NCI-H1092 (cell line): ENCODE results near the gene ZDHHC16.
A peak's percentile ranks its signal among the peaks of the same experiment; 100 is the strongest.
"Not testable (repeated sequence)": the region's sequence is repeated elsewhere in the genome, so short reads cannot be mapped to it uniquely, and the experiment has no call there.

Source experiments
- DNase-seq: peaks from one replicate; lab custom pipeline; 2025; lab: John Stamatoyannopoulos, UW

The ZDHHC16 gene

GRCh38 chr10:97445722-97446639, at the start of gene ZDHHC16, which contains the start of gene EXOSC1:
Gene ZDHHC16 (plus strand): TSS chr10:97446175. CDS start chr10:97451676, 5,501 bp downstream.
Gene EXOSC1 (minus strand): TSS chr10:97446006. CDS start chr10:97445985, 21 bp downstream.
- DNase-seq = peak; percentile 84

GRCh38 chr10:97399843-97400545, 46.0 kb upstream of the ZDHHC16 start:
- no peak for DNase-seq

GRCh38 chr10:97400665-97401454, 45.1 kb upstream of the ZDHHC16 start, which contains the start of gene RRP12:
Gene RRP12 (minus strand): TSS chr10:97401340. CDS start chr10:97401231, 109 bp downstream.
- peak; percentile 89 for DNase-seq

- no peak for DNase-seq
Measured at GRCh38 chr10:97401455-97401919, 44.5 kb upstream of the ZDHHC16 start.

GRCh38 chr10:97404044-97404443, 41.9 kb upstream of the ZDHHC16 start:
- no peak for DNase-seq

GRCh38 chr10:97406064-97406463, 39.9 kb upstream of the ZDHHC16 start:
- no peak for DNase-seq

- not testable (repeated sequence) for DNase-seq
Measured at GRCh38 chr10:97406483-97406882, 39.5 kb upstream of the ZDHHC16 start.

- DNase-seq = peak; percentile 37
Measured at GRCh38 chr10:97407211-97407951, 38.6 kb upstream of the ZDHHC16 start.

- DNase-seq = no peak
Measured at GRCh38 chr10:97407952-97408248, 38.1 kb upstream of the ZDHHC16 start.

- no peak for DNase-seq
Measured at GRCh38 chr10:97408496-97408992, 37.4 kb upstream of the ZDHHC16 start.

- DNase-seq = no peak
Measured at GRCh38 chr10:97411406-97411805, 34.6 kb upstream of the ZDHHC16 start.

- no peak for DNase-seq
Measured at GRCh38 chr10:97412891-97413304, 33.1 kb upstream of the ZDHHC16 start.

- no peak for DNase-seq
Measured at GRCh38 chr10:97416565-97416964, 29.4 kb upstream of the ZDHHC16 start.

GRCh38 chr10:97423757-97424098, 22.2 kb upstream of the ZDHHC16 start:
- DNase-seq = not testable (repeated sequence)

GRCh38 chr10:97425964-97426775, 19.8 kb upstream of the ZDHHC16 start, which contains the start of gene PGAM1:
Gene PGAM1 (plus strand): TSS chr10:97426191. CDS start chr10:97426308, 117 bp downstream.
- DNase-seq = peak; percentile 84

GRCh38 chr10:97426776-97427570, 19.0 kb upstream of the ZDHHC16 start:
- DNase-seq = no peak

GRCh38 chr10:97427571-97428179, 18.3 kb upstream of the ZDHHC16 start:
- no peak for DNase-seq

GRCh38 chr10:97428572-97428981, 17.4 kb upstream of the ZDHHC16 start:
- no peak for DNase-seq

GRCh38 chr10:97434055-97434454, 11.9 kb upstream of the ZDHHC16 start:
- no peak for DNase-seq
